ENCODE data around the gene CENATAC. TPM values are rescaled to one million over a fixed set of nuclear protein-coding genes. Genes with fewer than 3 reads are reported as not detected.
"Not testable (repeated sequence)": the region's sequence is repeated elsewhere in the genome, so short reads cannot be mapped to it uniquely, and the experiment has no call there.

Gene CENATAC
- total RNA-seq, 1 donor from 2014 or later, result 59.4 TPM

DNA sequence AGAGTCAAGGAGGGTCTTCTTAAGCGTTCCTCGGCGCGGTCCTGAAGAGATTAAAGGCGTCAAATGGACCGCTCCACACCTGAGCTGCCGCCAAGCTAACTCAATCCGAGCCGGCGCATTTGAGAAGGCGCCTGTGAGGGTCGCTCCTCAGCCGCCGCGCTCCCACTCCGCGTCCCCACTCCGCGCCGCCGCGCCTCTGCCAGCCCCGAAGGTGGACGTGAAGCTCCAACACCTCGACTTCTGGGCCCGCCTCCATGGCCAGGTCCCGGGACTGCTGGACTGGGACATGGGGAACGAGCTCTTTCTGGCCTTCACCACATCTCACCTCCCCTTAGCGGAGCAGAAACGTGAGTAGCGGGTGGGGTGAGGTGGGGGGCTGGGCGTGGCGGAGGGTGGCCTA, 26.3 kb upstream of the CENATAC start, which contains the start of gene FOXR1:
Gene FOXR1, plus strand, starts transcription at position 116 of the 400 bp plus-strand sequence. Its CDS starts 171 bp downstream, at position 287.
- H3K36me3 ChIP-seq, result no peaks in the 10 kb centered on the region
- ATAC-seq, result no peak
- peaks cover 6% of the 10 kb centered on the region for H3K27me3 ChIP-seq
- intact Hi-C loops (cut with DNase I), result no loop called here
- no peaks in the 10 kb centered on the region for H3K4me1 ChIP-seq
- TF ChIP-seq, protein P1, sequence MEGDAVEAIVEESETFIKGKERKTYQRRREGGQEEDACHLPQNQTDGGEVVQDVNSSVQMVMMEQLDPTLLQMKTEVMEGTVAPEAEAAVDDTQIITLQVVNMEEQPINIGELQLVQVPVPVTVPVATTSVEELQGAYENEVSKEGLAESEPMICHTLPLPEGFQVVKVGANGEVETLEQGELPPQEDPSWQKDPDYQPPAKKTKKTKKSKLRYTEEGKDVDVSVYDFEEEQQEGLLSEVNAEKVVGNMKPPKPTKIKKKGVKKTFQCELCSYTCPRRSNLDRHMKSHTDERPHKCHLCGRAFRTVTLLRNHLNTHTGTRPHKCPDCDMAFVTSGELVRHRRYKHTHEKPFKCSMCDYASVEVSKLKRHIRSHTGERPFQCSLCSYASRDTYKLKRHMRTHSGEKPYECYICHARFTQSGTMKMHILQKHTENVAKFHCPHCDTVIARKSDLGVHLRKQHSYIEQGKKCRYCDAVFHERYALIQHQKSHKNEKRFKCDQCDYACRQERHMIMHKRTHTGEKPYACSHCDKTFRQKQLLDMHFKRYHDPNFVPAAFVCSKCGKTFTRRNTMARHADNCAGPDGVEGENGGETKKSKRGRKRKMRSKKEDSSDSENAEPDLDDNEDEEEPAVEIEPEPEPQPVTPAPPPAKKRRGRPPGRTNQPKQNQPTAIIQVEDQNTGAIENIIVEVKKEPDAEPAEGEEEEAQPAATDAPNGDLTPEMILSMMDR (IDR thresholded peaks at IDR 0.05), result no peak
- no peak for DNase-seq
- H3K9me3 ChIP-seq, result no peaks in the 10 kb centered on the region
- H3K27ac ChIP-seq, result no peak within 1 kb of the TSS
- no peak within 1 kb of the TSS for H3K4me3 ChIP-seq

DNA sequence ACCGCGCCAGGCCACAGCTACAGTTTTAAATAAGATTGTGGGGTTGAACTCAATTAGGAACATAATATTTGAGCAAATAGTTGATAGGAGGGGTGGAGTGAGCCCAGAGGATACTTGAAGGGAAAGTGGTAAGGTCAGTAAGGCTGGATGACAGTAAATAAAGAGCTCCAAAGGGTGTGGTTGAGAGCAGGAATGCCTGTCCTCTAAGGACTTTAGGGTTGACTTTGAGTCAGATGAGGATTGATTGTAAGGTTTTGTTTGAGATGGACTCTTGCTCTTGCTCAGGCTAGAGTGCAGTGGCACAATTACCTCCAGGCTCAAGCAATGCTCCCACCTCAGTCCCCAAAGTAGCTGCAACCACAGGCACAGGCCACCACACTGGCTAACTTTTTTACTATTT, 24.0 kb upstream of the CENATAC start:
- TF ChIP-seq, protein P1 (IDR thresholded peaks at IDR 0.05), result no peak
- no peak overlapping the region for H3K4me3 ChIP-seq
- intact Hi-C loops (cut with DNase I), result no loop called here
- H3K27me3 ChIP-seq, result peaks cover 6% of the 10 kb centered on the region
- no peaks in the 10 kb centered on the region for H3K36me3 ChIP-seq
- no peak overlapping the region for H3K27ac ChIP-seq
- no peak for DNase-seq
- H3K4me1 ChIP-seq, result no peaks in the 10 kb centered on the region
- H3K9me3 ChIP-seq, result no peaks in the 10 kb centered on the region
- peak; percentile 86 for ATAC-seq

DNA sequence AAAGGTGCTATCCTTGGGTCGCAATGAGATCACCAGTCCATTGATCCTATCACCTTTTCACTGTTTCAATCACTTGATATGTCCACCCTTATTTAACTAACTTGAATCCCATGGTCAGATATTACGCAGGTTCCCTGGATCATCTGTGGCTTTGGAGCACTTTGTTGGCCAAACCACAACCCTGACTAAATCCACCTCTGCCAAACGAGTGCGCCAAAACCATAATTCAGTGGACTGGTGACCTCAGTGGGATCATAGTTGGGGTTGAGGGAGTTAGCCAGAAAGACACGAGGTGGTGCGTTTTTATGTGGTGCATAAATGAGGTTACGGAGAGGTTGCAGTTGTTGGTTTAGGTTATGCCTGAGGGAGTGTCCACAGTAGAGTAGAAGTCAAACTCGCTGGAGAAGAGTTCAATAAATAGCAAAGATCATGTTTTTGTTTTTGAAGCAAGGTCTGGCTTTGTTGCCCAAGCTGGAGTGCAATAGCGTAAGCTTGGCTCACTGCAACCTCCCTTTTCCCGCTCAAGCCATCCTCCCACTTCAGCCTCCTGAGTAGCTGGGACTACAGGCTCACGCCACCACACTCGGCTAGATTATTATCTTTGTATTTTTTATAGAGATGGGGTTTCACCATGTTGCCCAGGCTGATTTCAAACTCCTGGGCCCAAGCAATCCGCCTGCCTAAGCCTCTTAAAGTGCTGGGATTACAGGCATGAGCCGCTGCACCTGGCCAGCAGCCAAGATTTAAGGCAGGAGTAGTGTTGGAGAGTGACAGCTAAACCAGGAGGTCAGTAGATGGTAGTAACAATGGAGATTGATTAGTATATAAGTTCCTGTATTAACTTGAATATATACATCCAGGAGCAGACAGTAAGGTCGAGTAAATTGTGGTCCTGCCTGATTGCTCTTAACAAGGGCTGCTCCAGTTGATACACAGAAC, 21.9 kb upstream of the CENATAC start:
- intact Hi-C loops (cut with DNase I), result no loop called here
- peaks cover 3% of the 10 kb centered on the region for H3K27me3 ChIP-seq
- H3K4me3 ChIP-seq, result no peak overlapping the region
- H3K9me3 ChIP-seq, result no peaks in the 10 kb centered on the region
- no peak for DNase-seq
- TF ChIP-seq, protein P1 (IDR thresholded peaks at IDR 0.05), result no peak
- no peaks in the 10 kb centered on the region for H3K36me3 ChIP-seq
- no peak for ATAC-seq
- H3K27ac ChIP-seq, result no peak overlapping the region
- H3K4me1 ChIP-seq, result peaks cover 10% of the 10 kb centered on the region

DNA sequence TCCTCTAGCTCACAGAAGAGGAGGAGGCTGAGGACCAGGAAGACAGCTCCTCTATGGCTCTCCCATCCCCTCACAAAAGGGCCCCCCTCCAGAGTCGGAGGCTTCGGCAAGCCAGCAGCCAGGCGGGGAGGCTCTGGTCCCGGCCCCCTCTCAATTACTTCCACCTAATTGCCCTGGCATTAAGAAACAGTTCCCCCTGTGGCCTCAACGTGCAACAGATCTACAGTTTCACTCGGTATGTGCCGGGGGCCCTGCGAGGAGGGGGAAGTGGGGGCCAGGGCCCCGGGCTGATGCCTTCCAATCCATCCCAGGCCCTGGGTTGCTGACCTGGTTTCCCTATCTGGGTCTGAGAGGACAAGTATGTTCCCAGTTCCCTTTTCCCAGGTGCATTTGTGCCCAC, 18.5 kb upstream of the CENATAC start:
- DNase-seq, result no peak
- Histone ChIP-seq H3K9me3 (no peaks in the 10 kb centered on the region), H3K27me3 (no peaks in the 10 kb centered on the region), H3K4me3 (no peak overlapping the region), H3K36me3 (no peaks in the 10 kb centered on the region), H3K27ac (no peak overlapping the region), H3K4me1 (peaks cover 10% of the 10 kb centered on the region)
- ATAC-seq, result no peak
- TF ChIP-seq, protein P1 (IDR thresholded peaks at IDR 0.05), result no peak
- intact Hi-C loops (cut with DNase I), result no loop called here

DNA sequence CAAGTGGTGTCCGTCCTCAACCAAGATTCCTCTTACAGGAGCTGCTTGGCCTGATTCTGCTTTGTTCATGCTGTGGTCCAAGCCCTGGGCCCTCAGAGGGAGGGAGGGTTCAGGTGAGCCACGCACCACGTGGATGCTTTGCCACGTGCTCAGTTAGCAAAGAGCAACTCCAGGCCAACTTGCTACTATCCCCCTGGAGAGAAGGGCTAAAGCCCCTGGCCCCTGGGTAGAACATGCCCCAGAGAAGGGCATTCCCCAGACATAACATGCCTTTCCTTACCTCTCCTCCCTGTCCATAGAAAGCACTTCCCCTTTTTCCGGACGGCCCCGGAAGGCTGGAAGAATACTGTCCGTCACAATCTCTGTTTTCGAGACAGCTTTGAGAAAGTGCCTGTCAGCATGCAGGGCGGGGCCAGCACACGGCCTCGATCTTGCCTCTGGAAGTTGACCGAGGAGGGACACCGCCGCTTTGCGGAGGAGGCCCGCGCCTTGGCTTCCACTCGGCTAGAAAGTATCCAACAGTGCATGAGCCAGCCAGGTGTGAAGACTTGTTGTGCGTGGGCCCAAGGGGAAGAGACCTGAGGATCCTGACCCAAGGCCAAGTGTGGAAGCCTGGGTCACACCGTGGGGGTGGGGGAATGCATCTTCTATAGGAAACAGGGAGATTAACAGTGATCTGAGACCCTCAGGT, 17.6 kb upstream of the CENATAC start:
- intact Hi-C loops (cut with DNase I), result no loop called here
- H3K4me1 ChIP-seq, result peaks cover 10% of the 10 kb centered on the region
- no peak overlapping the region for H3K4me3 ChIP-seq
- ATAC-seq (peak; percentile 74), DNase-seq (peak; percentile 65)
- H3K9me3 ChIP-seq, result no peaks in the 10 kb centered on the region
- no peaks in the 10 kb centered on the region for H3K27me3 ChIP-seq
- no peak overlapping the region for H3K27ac ChIP-seq
- no peaks in the 10 kb centered on the region for H3K36me3 ChIP-seq
- TF ChIP-seq, protein P1 (IDR thresholded peaks at IDR 0.05), result no peak

DNA sequence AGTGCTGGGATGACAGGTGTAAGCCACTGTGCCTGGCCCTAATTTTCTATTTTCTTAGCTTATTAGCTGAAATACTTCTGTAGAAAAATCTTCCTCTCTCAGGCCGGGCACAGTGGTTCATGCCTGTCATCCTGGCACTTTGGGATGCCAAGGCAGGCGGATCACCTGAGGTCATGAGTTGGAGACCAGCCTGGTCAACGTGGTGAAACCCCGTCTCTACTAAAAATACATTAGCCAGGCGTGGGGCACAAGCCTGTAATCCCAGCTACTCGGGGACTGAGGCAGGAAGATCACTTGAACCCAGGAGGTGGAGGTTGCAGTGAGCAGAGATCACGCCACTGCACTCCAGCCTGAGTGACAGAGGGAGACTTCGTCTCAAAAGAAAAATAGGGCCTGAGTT, 13.6 kb upstream of the CENATAC start:
- H3K27ac ChIP-seq; intact Hi-C loops (cut with DNase I): not testable (repeated sequence)

More for the DNA sequence above, 13.6 kb upstream of the CENATAC start:
- DNase-seq, H3K36me3 ChIP-seq, H3K4me1 ChIP-seq, H3K4me3 ChIP-seq, ATAC-seq, H3K9me3 ChIP-seq, H3K27me3 ChIP-seq: not testable (repeated sequence)
